ENCODE results near the gene LBHD1. TPM values are rescaled to one million over a fixed set of nuclear protein-coding genes. Genes with fewer than 3 reads are reported as not detected.

The LBHD1 gene
- total and polyA plus RNA-seq, 2 donors from 2014 or later: 5.3 to 7.9 TPM

DNA sequence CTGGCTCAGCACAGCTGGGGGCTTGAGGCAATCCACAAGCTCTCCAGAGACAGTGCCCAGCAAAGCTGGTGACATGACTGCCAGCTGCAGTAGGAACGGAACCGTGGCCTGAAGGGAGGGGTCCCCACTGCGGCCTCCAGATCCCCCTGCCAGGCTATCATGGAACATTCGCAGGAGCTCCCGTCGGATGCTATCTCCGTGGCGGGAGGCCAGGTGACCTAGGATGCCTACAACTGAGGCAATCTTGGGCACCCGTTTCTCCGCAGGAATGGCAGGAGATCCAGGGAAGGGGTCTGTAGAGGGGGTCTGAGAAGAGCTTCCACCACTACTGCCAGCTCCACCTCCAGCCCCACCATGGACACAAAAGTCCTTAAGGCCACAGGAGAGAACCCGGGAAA lies 23.1 kb downstream of the LBHD1 start:
- Histone ChIP-seq H3K27me3 (ENCODE audit: control insufficient read depth, insufficient read depth, low read length) (no peaks in the 10 kb centered on the region), H3K27ac (ENCODE audit: low read depth in 2 of 2, low read length in 2 of 2) (no peak overlapping the region), H3K9ac (ENCODE audit: low read length in 3 of 3) (no peak overlapping the region), H3K4me3 (ENCODE audit: low read length in 3 of 3) (no peak overlapping the region), H3K36me3 (ENCODE audit: control insufficient read depth in 2 of 3, insufficient read depth in 3 of 3, low read length in 3 of 3) (peaks cover 0 to 24% (median 5%) of the 10 kb centered on the region in 3 donors), H3K4me1 (ENCODE audit: control insufficient read depth in 2 of 3, insufficient read depth in 2 of 3, low read depth in 1 of 3, low read length in 3 of 3) (peaks cover 0 to 20% (median 7%) of the 10 kb centered on the region in 3 donors), H3K9me3 (ENCODE audit: control insufficient read depth in 2 of 3, insufficient read depth in 1 of 3, low read length in 3 of 3) (no peaks in the 10 kb centered on the region)
- FAIRE-seq (no peak), DNase-seq (no peak)
- TF ChIP-seq, protein P1, sequence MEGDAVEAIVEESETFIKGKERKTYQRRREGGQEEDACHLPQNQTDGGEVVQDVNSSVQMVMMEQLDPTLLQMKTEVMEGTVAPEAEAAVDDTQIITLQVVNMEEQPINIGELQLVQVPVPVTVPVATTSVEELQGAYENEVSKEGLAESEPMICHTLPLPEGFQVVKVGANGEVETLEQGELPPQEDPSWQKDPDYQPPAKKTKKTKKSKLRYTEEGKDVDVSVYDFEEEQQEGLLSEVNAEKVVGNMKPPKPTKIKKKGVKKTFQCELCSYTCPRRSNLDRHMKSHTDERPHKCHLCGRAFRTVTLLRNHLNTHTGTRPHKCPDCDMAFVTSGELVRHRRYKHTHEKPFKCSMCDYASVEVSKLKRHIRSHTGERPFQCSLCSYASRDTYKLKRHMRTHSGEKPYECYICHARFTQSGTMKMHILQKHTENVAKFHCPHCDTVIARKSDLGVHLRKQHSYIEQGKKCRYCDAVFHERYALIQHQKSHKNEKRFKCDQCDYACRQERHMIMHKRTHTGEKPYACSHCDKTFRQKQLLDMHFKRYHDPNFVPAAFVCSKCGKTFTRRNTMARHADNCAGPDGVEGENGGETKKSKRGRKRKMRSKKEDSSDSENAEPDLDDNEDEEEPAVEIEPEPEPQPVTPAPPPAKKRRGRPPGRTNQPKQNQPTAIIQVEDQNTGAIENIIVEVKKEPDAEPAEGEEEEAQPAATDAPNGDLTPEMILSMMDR (IDR thresholded peaks at IDR 0.05; ENCODE audit: borderline replicate concordance, extremely low read depth, insufficient read depth): no peak
- intact Hi-C loops (cut with DNase I): no loop called here

DNA sequence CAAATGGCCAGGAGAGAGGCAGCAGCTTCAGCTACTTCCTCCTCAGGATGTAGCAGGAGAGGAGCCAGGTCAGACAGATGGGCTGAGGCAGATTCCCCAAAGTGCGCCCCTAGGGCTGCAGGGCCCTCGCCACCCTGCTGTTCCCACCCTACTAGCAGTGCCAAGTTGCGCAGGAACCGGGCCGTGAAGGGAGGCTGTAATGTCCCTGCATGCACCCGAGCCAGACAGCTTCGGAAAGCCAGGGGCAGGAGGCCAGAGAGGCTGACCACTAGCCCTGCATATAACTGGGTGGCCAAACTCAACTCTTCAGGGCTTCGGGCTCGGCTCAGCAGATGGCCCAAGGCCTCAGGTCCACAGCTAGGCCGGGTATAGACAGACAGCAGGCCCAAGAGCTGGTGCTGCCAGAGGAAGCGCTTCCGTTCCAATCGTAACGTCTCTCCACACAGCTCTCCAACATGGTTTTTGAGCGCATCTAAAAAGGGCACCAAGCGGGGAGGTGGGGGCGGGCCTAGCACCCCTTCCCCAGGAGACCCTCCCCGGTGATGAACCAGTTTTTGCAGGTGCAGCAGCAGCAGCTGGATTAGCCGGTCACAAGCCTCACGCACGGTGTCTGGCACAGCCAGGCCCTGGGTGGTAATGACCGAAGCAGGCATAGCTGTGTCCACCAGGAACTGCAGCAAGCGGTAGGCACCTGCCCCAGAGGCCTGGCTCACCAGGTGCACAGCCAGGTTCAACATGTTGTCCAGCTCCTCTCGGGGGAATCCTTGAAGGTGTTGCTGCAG lies 23.7 kb downstream of the LBHD1 start:
- no peak for DNase-seq
- peaks cover 0 to 26% (median 5%) of the 10 kb centered on the region in 3 donors for H3K36me3 ChIP-seq (ENCODE audit: control insufficient read depth in 2 of 3, insufficient read depth in 3 of 3, low read length in 3 of 3)
- no peaks in the 10 kb centered on the region for H3K27me3 ChIP-seq (ENCODE audit: control insufficient read depth, insufficient read depth, low read length)
- H3K4me3 ChIP-seq (ENCODE audit: low read length in 3 of 3): no peak overlapping the region
- TF ChIP-seq, protein P1 (IDR thresholded peaks at IDR 0.05; ENCODE audit: borderline replicate concordance, extremely low read depth, insufficient read depth): no peak
- intact Hi-C loops (cut with DNase I): no loop called here
- no peaks in the 10 kb centered on the region for H3K9me3 ChIP-seq (ENCODE audit: control insufficient read depth in 2 of 3, insufficient read depth in 1 of 3, low read length in 3 of 3)
- peaks cover 0 to 20% (median 7%) of the 10 kb centered on the region in 3 donors for H3K4me1 ChIP-seq (ENCODE audit: control insufficient read depth in 2 of 3, insufficient read depth in 2 of 3, low read depth in 1 of 3, low read length in 3 of 3)
- H3K27ac ChIP-seq (ENCODE audit: low read depth in 2 of 2, low read length in 2 of 2): no peak overlapping the region
- no peak for FAIRE-seq
- no peak overlapping the region for H3K9ac ChIP-seq (ENCODE audit: low read length in 3 of 3)

- peaks cover 0 to 30% (median 5%) of the 10 kb centered on the region in 3 donors for H3K36me3 ChIP-seq (ENCODE audit: control insufficient read depth in 2 of 3, insufficient read depth in 3 of 3, low read length in 3 of 3)
- no peak overlapping the region for H3K9ac ChIP-seq (ENCODE audit: low read length in 3 of 3)
- TF ChIP-seq, protein P1 (IDR thresholded peaks at IDR 0.05; ENCODE audit: borderline replicate concordance, extremely low read depth, insufficient read depth): no peak
- DNase-seq (no peak), FAIRE-seq (no peak)
- no peaks in the 10 kb centered on the region for H3K9me3 ChIP-seq (ENCODE audit: control insufficient read depth in 2 of 3, insufficient read depth in 1 of 3, low read length in 3 of 3)
- intact Hi-C loops (cut with DNase I): no loop called here
- H3K27me3 ChIP-seq (ENCODE audit: control insufficient read depth, insufficient read depth, low read length): no peaks in the 10 kb centered on the region
- H3K27ac ChIP-seq (ENCODE audit: low read depth in 2 of 2, low read length in 2 of 2): no peak overlapping the region
- H3K4me1 ChIP-seq (ENCODE audit: control insufficient read depth in 2 of 3, insufficient read depth in 2 of 3, low read depth in 1 of 3, low read length in 3 of 3): peaks cover 0 to 20% (median 7%) of the 10 kb centered on the region in 3 donors
- no peak overlapping the region for H3K4me3 ChIP-seq (ENCODE audit: low read length in 3 of 3)
Measured at GRCh38 chr11:62647609-62648005, 24.5 kb downstream of the LBHD1 start.
